NCI-H526 (cell line): Measurements from ENCODE around the gene RAB27B.
A peak's percentile ranks its signal among the peaks of the same experiment; 100 is the strongest.
"Not testable (repeated sequence)": the region's sequence is repeated elsewhere in the genome, so short reads cannot be mapped to it uniquely, and the experiment has no call there.

Experiments used
- DNase-seq, 2 experiments: peaks; one replicate each; lab custom pipeline; 2025; lab: John Stamatoyannopoulos, UW

RAB27B gene

GRCh38 chr18:54828281-54828881 is at the start of gene RAB27B:
Gene RAB27B, plus strand, starts transcription at chr18:54828477. Its CDS starts 49,109 bp downstream, at chr18:54877586.
- peak; percentile 28 to 70 for DNase-seq

GRCh38 chr18:54780285-54780861 is 47.9 kb upstream of the RAB27B start:
- DNase-seq: no peak

- DNase-seq: no peak
These were observed 47.3 kb upstream of the RAB27B start for GRCh38 chr18:54780970-54781369.

GRCh38 chr18:54783139-54783538 is 45.1 kb upstream of the RAB27B start:
- DNase-seq: no peak

GRCh38 chr18:54786206-54786605 is 42.1 kb upstream of the RAB27B start:
- DNase-seq: no peak

GRCh38 chr18:54787121-54787520 is 41.2 kb upstream of the RAB27B start:
- DNase-seq: no peak

- DNase-seq: no peak
These were observed 40.7 kb upstream of the RAB27B start for GRCh38 chr18:54787616-54788015.

- DNase-seq: no peak
These were observed 38.2 kb upstream of the RAB27B start for GRCh38 chr18:54790109-54790508.

- no peak for DNase-seq
These were observed 36.6 kb upstream of the RAB27B start for GRCh38 chr18:54791657-54792056.

GRCh38 chr18:54792079-54792478 is 36.2 kb upstream of the RAB27B start:
- no peak for DNase-seq

GRCh38 chr18:54794823-54795222 is 33.5 kb upstream of the RAB27B start:
- no peak for DNase-seq

- DNase-seq: no peak
These were observed 30.1 kb upstream of the RAB27B start for GRCh38 chr18:54798186-54798585.

GRCh38 chr18:54801374-54801773 is 26.9 kb upstream of the RAB27B start:
- DNase-seq: no peak

- no peak for DNase-seq
These were observed 26.1 kb upstream of the RAB27B start for GRCh38 chr18:54802178-54802577.

GRCh38 chr18:54802686-54803395 is 25.4 kb upstream of the RAB27B start:
- DNase-seq: no peak

- DNase-seq: no peak
These were observed 22.5 kb upstream of the RAB27B start for GRCh38 chr18:54805571-54806334.

GRCh38 chr18:54806526-54806925 is 21.8 kb upstream of the RAB27B start:
- DNase-seq: no peak

- DNase-seq: no peak
These were observed 21.0 kb upstream of the RAB27B start for GRCh38 chr18:54807303-54807702.

- not testable (repeated sequence) for DNase-seq
These were observed 17.6 kb upstream of the RAB27B start for GRCh38 chr18:54810662-54811061.

GRCh38 chr18:54812885-54813284 is 15.4 kb upstream of the RAB27B start:
- DNase-seq: no peak

GRCh38 chr18:54813305-54813704 is 15.0 kb upstream of the RAB27B start:
- DNase-seq: no peak

GRCh38 chr18:54813977-54814565 is 14.2 kb upstream of the RAB27B start:
- no peak for DNase-seq
